NT2/D1 (cell line): ENCODE results near the gene NVL.

Experiments used
- DNase-seq: peaks from one replicate; pipeline ENCODE4 v3.0.0-alpha.2; 2011; ENCODE audit warnings: low read depth, low spot score
- H3K27me3 ChIP-seq: 2 replicates; pipeline ENCODE4 v1.6.0; 2011; ENCODE audit warnings: mild to moderate bottlenecking; ENCODE audit not compliant: insufficient read length, insufficient read depth
- H3K36me3 ChIP-seq: 2 replicates; pipeline ENCODE4 v1.6.1; 2011; ENCODE audit warnings: mild to moderate bottlenecking, low read length, mixed read lengths; ENCODE audit not compliant: insufficient read depth, insufficient read length
- H3K4me1 ChIP-seq: 2 replicates; pipeline ENCODE4 v1.5.1; 2011; ENCODE audit not compliant: insufficient read depth, insufficient read length
- H3K4me3 ChIP-seq: 2 replicates; pipeline ENCODE4 v1.5.1; 2011; ENCODE audit warnings: low read depth; ENCODE audit not compliant: insufficient read length
- H3K9ac ChIP-seq: 2 replicates; pipeline ENCODE4 v1.6.0; 2011; ENCODE audit warnings: low read depth; ENCODE audit not compliant: insufficient read length
- H3K9me3 ChIP-seq: 2 replicates; pipeline ENCODE4 v1.5.1; 2011; ENCODE audit warnings: mild to moderate bottlenecking, low read length; ENCODE audit not compliant: insufficient read depth
- SUZ12 ChIP-seq: IDR thresholded peaks from 2 replicates; pipeline ENCODE4 v1.6.1; 2011; ENCODE audit not compliant: insufficient read length, insufficient read depth; ENCODE audit errors: extremely low read depth
- YY1 ChIP-seq: IDR thresholded peaks from 2 replicates; pipeline ENCODE4 v1.6.1; 2011; ENCODE audit not compliant: insufficient read length, insufficient read depth
- ZNF274 ChIP-seq: IDR thresholded peaks from 2 replicates; pipeline ENCODE4 v1.6.1; 2011; ENCODE audit warnings: mild to moderate bottlenecking, low read depth, low read length

Gene NVL

DNA sequence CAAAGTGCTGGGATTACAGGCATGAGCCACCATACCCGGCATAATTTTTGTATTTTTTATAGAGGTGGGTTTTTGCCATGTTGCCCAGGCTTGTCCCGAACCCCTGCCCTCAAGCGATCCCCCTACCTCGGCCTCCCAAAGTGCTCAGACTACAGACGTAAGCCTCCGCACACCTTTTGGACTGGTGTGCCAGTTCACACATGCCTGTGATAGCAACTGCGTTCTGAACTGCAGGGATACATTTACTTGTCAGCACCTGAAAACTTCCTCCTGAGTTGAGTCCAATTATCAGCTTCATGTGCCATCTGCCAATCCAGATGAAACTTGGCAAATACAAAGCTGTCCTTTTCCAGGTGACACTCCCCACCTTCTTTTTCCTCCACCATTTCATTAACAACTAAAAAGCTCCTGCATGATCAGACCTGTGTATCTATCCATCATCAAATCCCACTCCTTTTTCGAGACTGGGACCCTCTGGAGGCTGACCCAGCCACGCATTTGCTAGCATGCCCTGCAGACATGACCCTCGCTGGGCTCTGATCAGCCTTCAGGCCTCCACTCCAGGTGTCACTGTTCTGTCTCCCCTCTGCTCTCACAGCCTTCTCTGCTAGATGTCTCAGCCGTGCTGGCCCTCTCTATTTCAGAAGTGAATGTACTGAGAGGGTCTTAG, 149.1 kb downstream of the NVL start:
- H3K9ac ChIP-seq: peak overlapping the region; percentile 13
- H3K27me3 ChIP-seq: no peaks in the 10 kb centered on the region
- TF ChIP-seq YY1: no peak
- no peak for DNase-seq
- peaks cover 9% of the 10 kb centered on the region for H3K4me1 ChIP-seq
- no peak overlapping the region for H3K4me3 ChIP-seq
- H3K36me3 ChIP-seq: peaks cover 14% of the 10 kb centered on the region
- H3K9me3 ChIP-seq: no peaks in the 10 kb centered on the region

DNA sequence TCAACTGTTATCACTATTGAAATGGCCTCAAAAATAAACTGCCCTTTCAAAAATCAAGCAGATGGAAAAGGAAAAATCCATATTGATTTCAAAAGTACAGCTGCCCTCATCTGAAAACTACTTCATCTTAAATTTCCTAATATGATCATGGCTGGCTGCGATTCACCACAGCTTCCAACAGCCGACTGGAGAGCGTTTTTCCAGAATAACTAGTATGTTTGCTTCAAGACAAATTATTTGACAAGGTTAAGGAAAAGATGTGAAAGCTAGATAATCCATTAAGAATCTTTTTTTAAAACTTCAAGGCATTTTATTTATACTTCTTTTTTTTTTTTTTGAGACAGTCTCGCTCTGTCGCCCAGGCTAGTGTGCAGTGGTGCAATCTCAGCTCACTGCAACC, 151.1 kb downstream of the NVL start:
- Histone ChIP-seq H3K36me3 (no peaks in the 10 kb centered on the region), H3K9ac (no peak overlapping the region), H3K4me1 (peaks cover 3% of the 10 kb centered on the region), H3K9me3 (no peaks in the 10 kb centered on the region), H3K4me3 (no peak overlapping the region), H3K27me3 (no peaks in the 10 kb centered on the region)
- TF ChIP-seq YY1: no peak
- no peak for TF ChIP-seq ZNF274
- TF ChIP-seq SUZ12: no peak
- DNase-seq: no peak

DNA sequence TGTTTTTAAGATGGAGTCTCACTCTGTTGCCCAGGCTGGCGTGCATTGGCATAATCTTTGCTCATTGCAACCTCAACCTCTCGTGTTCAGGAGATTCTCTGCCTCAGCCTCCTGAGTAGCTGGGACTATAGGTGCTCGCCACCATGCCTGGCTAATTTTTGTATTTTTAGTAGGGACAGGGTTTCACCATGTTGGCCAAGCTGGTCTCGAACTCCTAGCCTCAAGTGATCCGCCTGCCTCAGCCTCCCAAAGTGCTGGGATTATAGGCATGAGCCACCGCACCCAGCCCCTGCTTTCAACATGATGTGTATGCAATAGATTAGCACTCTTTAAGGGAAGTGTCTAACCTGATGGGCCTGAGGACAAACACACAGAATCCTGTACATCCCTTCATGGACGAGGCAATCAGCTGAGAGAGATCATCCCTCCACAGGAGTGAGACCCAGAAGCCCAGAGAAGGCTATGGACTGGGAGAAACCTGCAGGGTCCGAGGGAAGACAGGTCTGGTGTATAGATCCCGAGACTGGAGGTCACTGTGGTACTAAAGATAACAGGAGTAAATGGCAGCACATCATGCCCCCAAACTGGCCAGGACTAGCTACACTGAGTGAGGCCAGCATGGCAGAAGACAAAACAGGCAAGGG, 152.5 kb downstream of the NVL start:
- H3K36me3 ChIP-seq: no peaks in the 10 kb centered on the region

More for the DNA sequence above, 152.5 kb downstream of the NVL start:
- no peak overlapping the region for H3K9ac ChIP-seq
- H3K4me1 ChIP-seq: peaks cover 3% of the 10 kb centered on the region
- H3K9me3 ChIP-seq: no peaks in the 10 kb centered on the region
- TF ChIP-seq ZNF274: no peak
- TF ChIP-seq SUZ12: no peak
- TF ChIP-seq YY1: no peak
- H3K27me3 ChIP-seq: no peaks in the 10 kb centered on the region
- no peak overlapping the region for H3K4me3 ChIP-seq
- no peak for DNase-seq
